NB4 (cell line): ENCODE measurements around the gene FBXL17.

Experiments used
- CTCF ChIP-seq: IDR thresholded peaks from one replicate; pipeline ENCODE4 v1.5.1; 2012; ENCODE audit warnings: low read depth, low read length
- MYC ChIP-seq: IDR thresholded peaks from 2 replicates; pipeline ENCODE4 v1.6.1; 2011; ENCODE audit warnings: low read depth, low read length
- POLR2A ChIP-seq: IDR thresholded peaks from 2 replicates; pipeline ENCODE4 v1.6.1; 2011; ENCODE audit warnings: mild to moderate bottlenecking; ENCODE audit not compliant: insufficient read length; ENCODE audit errors: extremely low read depth
- TF ChIP-seq, protein P1 (sequence below): IDR thresholded peaks from 2 replicates; pipeline ENCODE4 v1.6.1; 2011; ENCODE audit warnings: low read depth, low read length

DNA sequence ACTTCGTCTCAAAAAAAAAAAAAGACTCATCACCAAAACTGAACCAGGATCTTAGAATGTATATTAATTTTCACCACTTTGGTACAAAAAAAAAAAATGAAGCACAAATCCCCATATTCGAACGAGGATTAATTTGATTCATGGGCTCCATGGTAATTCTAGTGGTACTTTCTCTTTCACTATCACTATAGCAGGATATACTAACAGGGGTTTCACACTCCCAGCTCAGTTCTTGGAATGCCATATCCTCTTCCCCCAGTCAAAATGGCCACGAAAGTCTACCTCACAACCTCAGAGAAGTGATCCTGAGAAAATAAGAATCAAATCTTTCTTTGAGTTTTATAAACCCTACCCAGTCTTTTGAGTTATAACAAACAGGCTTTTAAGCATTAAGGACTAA is 235.7 kb downstream of the FBXL17 start:
- no peak for TF ChIP-seq CTCF
- TF ChIP-seq, protein P1, sequence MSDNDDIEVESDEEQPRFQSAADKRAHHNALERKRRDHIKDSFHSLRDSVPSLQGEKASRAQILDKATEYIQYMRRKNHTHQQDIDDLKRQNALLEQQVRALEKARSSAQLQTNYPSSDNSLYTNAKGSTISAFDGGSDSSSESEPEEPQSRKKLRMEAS, result no peak
- TF ChIP-seq POLR2A, result no peak
- TF ChIP-seq MYC, result no peak
